Measurements from ENCODE around the gene INSIG1.

The INSIG1 gene

GRCh38 chr7:155333346-155334234, 35.9 kb downstream of the INSIG1 start:
- DNase-seq: no peak

GRCh38 chr7:155336812-155337602, 39.3 kb downstream of the INSIG1 start:
- no peak for DNase-seq

GRCh38 chr7:155337946-155338631, 40.4 kb downstream of the INSIG1 start:
- DNase-seq: no peak

DNA sequence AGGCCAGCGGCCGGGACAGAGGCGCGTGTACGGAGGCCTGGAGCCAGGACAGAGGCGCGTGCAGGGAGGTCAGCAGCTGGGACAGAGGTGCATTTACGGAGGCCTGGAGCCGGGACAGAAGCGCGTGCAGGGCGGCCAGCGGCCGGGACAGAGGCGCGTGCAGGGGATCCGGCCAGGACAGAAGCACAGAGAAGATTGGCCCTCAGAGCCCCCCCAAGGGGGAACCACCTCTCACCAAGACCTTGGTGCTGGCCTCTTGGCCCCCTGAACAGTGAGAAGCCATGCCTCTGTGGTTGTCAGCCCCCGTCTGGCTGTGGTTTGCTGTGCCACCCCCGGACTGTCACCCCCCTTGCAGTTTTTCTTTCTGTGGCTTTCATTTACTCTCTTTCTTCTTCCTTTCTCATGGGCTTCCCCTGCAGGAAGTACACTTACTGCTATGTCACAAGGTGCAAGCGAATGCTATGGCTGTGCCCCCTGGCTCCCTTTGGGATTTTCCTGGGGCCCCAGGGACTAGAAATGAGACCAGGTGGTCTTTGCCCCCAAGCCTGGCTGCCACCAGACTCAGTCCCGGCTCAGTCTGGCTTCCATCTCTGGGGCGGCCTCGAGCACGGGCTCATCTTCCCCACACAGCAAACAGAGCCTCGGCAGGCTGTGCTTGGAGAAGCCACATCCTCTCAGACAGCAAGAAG, 41.1 kb downstream of the INSIG1 start:
- peak; percentile 25 for DNase-seq

- no peak for DNase-seq
These were observed 41.8 kb downstream of the INSIG1 start for GRCh38 chr7:155339474-155339873.

DNA sequence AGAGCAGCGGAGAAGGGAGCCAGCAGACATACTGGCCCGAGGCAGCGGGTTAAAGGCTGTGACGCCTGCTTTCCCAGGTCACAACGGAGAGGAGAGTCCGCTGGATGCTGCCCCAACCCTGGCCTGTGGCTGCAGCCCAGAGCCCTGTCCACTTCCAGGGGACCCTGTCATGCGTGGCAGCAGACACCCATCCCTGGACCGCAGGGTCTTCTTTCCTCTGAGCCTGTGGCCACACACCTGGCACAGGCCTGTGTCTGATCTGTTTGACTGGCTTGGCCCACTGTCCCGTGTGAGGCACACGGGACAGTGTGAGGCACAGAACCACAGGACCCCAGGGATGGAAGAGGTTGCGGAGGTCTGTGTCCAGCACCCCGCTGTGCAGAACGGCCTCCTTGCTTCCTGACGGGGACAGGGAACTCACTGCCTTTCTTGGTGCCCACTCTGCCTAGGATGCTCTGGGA, 42.4 kb downstream of the INSIG1 start:
- no peak for DNase-seq

- no peak for DNase-seq
These were observed 43.0 kb downstream of the INSIG1 start for GRCh38 chr7:155340721-155341120.

DNA sequence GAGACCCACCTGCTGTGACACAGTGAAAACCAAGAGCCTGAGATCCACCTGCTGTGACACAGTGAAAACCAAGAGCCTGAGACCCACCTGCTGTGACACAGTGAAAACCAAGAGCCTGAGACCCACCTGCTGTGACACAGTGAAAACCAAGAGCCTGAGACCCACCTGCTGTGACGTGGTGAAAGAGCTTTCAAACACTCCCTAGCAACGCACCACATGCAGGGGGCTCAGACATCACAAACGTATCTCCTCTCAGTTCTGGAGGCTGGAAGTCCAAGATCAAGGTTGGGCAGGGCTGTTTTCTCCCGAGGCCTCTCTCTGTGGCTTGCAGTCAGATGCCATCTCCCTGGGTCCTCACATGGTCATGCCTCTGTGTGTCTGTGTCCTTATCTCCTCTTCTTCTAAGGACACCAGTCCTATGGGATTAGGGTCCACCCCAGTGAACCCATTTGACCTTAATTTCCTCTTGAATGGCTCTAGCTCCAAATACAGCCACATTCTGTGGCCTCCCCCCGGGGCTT, 43.8 kb downstream of the INSIG1 start:
- no peak for DNase-seq

GRCh38 chr7:155342313-155342712, 44.6 kb downstream of the INSIG1 start:
- DNase-seq: no peak

- no peak for DNase-seq
These were observed 45.5 kb downstream of the INSIG1 start for GRCh38 chr7:155343150-155343549.

DNA sequence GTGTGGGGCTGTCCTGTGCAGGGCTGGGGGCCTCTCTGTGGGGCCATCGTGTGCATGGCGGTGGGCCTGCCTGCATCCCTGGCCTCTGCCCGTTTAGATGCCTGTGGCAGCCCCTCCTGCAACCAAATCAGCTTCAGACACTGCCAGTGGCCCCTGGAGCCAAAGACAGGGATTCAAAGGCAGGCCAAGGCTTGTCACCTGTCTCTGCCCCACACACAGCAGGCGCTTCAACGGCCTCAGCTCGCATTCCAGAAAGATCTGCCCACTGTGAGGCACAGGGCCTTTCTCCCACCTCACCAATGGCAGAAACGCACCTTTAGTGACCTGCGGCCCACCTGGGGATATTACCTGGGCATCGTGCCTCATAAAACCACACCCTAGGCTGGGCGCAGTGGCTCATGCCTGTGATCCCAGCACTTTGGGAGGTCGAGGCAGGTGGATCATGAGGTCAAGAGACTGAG, 46.0 kb downstream of the INSIG1 start:
- no peak for DNase-seq

- DNase-seq: no peak
These were observed 46.6 kb downstream of the INSIG1 start for GRCh38 chr7:155344270-155344617.

DNA sequence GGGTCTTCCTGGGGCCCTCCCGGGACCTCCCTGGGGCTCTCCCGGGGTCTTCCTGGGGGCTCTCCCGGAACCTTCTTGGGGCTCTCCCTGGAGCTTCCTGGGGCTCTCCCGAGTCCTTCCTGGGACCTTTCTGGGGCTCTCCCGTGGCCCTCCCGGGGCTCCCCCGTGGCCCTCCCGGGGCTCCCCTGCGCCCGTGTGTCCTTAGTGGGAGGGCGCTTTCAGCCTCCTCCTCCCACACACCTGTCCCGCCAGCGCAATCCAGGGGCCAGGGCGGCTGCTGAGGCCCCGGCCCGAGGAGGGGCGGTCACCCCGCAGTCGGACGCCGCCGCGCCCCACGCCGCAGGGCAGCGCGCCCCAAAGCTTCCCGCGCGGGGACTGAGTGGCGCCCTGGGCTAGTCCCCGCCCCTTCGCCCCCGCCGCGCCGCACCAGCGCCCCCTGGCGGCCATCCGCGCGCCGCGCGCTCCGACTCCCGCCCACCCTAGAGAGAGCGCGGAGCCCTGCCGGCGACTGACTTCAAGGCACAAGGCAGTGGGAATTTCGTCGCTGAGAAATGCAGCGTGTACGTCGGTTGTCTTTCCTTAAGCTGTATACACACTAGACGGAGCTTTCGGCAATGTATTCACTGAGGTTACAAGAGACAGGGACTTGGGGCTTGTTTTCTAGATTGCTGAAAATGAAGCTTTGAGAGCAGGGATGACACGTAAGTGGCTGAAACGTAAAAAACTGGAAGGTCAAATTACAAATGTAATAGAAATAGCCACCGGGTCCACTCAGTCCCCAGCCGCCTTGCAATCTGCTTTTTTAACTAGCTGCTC, 47.1 kb downstream of the INSIG1 start:
- DNase-seq: peak; percentile 85

DNA sequence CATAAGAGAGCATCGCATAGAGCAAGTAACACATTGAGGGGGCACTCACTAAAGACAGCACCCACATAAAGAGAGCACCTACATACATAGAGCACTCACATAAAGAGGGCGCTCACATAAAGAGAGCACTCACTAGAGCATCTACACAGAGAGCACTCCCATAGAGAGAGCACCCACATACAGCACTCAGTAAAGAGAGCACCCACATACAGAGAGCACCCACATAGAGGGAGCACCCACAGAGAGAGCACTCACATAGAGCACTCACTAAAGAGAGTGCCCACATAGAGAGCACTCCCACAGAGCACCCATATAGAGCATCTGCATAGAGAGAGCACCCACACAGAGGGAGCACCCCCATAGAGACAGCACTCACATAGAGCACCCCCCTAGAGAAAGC, 47.8 kb downstream of the INSIG1 start:
- DNase-seq: no peak

DNA sequence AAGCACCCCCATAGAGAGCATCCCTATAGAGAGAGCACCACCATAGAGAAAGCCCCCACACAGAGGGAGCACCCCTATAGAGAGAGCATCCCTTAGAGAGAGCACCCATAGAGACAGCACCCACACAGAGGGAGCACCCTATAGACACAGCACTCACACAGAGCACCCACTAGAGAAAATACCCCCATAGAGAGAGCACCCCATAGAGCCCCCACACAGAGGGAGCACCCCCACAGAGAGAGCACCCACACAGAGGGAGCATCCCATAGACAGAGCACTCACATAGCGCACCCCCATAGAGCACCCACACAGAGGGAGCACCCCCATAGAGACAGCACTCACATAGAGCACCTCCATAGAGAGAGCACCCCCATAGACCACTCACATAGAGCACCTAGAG, 48.6 kb downstream of the INSIG1 start:
- no peak for DNase-seq

- DNase-seq: no peak
These were observed 51.1 kb downstream of the INSIG1 start for GRCh38 chr7:155348806-155349205.

- DNase-seq: no peak
These were observed 52.1 kb downstream of the INSIG1 start for GRCh38 chr7:155349601-155350331.

DNA sequence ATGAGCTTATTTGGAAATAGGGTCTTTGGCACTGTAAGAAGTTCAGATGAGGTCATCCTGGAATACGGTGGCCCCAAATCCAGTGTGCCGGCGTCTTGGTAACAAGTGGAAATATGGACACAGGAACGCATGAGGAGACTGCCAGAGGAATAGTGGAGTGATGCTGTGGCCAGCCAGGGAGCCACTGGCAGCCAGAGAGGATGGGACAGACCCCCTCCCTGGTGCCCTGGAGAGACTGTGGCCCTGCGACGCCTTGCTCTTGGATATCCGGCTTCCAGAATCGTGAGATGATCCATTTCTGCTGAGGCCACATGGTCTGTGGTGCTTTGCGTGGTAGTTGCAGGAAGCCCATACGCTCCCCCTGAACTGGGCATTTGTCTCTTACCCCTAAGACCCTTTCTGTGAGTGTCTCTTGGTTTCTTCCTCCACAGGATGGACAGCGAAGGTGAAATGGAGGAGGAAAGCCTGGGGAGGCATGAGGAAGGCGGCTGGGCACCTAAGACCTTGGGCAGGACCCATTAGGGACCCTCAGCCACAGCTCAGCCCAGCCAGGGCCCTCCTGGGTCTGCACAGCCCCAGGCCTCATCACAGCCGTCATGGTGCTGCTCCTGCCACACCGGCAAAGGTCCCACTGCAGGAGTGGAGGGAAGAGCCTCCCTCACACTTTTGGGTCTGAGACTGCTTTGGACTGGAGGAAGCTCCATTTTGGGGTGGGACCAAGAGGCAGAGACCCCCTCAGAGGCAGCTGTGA, 53.6 kb downstream of the INSIG1 start:
- DNase-seq: no peak

DNA sequence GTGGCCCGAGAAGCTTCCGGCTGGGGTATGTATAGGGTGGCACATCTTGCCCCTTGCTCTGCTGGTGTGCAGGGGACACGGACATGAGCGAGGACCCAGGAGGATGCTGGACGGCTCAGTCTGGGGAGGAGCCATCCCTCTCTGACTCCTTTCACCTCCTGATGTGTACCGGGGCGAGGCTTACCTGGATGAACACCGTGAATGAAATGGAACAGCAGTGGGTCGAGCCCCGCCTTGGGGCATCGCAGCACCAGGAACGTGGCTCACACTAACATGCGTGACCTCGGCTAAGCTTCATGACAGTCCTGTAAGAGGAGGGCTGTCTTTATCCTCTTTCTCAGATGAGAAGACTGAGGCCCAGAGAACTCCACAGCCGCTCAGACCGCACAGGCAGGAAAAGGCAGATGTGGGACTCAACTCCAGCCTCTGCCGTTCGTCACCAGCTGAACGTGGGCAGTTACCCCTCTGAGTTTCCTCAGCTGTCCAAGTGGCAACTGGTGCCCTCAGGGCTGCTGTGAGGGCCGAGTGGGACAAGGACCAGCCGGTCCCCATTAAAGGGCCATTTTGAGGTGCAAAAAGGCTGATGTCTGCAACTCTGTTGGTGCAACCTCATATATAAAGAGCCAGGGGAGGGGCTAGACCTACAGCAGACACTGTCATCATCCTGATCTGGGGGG, 54.5 kb downstream of the INSIG1 start:
- DNase-seq: no peak

DNA sequence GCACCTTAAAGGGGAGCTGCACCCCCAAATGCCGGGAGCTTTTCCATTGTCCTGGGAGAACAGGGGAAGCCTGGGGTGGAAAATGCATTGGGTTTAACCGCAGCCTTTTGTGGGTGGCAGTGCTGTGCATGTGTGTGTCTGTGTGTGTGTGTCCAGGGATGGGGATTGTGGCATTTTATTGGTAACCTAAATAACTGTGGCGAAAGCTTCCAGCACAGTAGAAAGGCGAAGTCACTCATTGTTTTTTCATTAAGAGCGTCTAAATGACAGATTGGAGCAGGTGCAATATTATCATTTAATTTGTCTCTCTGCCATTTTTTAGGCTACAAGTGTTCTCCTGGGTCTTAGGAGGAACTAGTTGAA, 55.1 kb downstream of the INSIG1 start:
- no peak for DNase-seq

Measured in CD4-positive, alpha-beta T cell treated with Interleukin-21 for 1 hour (primary cell).